HG03159 (cell line): ENCODE measurements around the gene DYNLT1.
A peak's percentile ranks its signal among the peaks of the same experiment; 100 is the strongest.
"Not testable (repeated sequence)": the region's sequence is repeated elsewhere in the genome, so short reads cannot be mapped to it uniquely, and the experiment has no call there.

Experiments used
- ATAC-seq: cut with Tn5 transposase; IDR thresholded peaks from one replicate; pipeline ENCODE4 v1.9.1; 2021; ENCODE audit warnings: mild to moderate bottlenecking, moderate library complexity; ENCODE audit not compliant: unreplicated experiment

DYNLT1 gene

DNA sequence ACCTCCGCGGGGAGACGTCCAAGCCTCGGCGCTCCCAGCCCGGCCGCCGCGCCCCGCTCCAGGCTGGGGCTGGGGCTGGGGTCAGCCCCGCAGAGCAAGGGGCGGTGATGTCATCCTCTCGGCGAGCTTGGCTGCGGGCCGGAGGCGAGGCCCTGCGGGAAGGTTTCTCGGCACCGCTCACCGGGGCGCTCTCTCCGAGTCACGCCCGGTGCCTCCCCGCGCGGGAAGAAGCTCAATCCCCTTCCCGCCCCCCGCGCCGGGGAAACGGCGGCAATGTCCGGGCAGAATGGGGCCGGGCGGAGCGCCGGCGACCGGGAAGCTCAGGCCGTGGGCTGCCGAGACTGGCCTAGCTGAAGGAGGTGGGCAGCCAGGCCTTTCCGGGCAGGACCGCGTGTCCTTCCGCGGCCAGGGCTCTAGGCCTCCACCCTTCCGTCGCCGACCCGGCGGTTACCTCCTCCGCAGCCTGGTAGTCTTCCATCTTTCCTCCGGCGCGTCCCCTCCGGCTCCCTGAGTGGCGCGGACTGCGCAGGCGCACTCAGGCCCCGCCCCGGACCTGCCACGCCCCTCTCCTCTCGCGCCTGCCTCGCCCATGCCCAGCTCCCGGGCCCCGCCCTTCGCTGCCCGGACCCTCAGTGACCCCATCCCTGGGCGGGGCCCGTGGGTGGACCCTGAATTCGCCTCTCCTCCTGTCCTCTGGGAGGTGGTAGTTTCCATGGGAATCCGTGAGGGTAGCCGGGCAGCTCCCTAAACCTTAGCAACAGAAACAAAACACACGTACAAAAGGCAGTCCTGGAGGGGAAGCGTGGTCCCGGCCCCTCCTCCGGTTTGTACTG lies at the start of gene DYNLT1:
Gene DYNLT1, minus strand, starts transcription at position 513 of the 833 bp plus-strand sequence. Its CDS starts 35 bp downstream, at position 478.
- peak; percentile 60 for ATAC-seq

GRCh38 chr6:158688860-158689259 lies 44.3 kb upstream of the DYNLT1 start:
- no peak for ATAC-seq

DNA sequence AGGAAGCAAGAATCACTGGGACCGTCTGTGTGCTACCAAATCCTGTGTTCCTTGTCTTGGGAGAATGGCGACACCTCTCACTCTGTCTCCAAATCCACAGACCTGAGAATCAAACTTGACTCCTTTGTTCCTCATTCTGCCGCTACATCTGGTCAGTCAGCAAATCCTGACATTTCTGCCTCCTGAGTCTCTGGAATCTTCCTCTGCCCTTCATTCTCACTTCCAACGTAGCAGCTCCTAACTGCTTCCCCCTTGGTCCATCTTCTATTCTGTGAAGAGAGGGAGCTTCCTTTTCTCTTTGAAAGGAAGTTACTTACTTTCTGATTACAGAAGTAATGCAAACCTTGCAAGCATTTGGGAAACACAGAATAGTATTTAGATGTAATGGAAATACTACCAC lies 43.0 kb upstream of the DYNLT1 start:
- no peak for ATAC-seq

- ATAC-seq, result peak; percentile 86
These were observed 42.3 kb upstream of the DYNLT1 start for GRCh38 chr6:158686791-158687381.

DNA sequence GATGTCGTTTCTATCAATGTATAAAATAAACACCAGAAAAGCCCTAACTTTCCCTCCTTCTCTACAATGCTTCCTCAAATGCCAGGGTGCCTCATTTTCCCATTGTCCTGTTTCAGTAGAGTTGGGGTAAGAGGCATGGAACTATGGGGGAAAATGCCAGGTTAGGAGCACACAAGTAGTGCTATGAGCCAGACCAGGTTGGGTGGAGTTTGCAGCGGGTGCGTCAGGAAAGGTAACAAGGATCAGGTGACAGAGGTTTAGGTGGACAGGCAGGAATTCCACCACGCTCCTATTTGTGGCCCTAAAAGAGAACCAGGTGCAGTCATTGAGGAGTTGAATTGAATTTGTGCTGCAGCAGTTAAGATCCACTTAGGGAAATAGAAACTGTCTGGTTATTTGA lies 41.8 kb upstream of the DYNLT1 start:
- ATAC-seq, result no peak

DNA sequence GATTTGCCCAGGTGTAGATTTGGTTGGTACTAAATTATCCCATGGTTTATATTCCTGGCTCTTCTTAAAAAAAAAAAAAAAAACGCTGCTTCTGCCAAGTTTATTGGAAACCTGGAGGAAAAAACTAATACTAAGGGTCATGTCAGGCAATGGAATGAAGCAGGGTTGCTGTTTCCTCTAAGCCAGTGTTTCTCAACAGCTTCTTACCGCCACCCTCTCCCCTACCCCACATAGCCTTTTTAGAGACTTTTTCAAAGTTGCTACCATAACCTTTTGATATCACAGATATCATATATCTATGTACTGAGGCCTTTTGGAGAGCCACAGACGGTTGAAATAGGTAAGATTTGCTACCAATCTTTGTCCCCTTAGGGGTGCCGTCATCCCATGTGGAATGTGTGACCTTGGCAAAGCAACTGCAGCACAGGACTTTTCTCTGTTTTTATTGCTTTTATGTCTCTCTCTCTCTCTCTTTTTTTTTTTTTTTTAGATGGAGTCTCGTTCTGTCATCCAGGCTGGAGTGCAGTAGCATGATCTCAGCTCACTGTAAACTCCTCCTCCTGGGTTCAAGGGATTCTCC lies 40.3 kb upstream of the DYNLT1 start:
- no peak for ATAC-seq

DNA sequence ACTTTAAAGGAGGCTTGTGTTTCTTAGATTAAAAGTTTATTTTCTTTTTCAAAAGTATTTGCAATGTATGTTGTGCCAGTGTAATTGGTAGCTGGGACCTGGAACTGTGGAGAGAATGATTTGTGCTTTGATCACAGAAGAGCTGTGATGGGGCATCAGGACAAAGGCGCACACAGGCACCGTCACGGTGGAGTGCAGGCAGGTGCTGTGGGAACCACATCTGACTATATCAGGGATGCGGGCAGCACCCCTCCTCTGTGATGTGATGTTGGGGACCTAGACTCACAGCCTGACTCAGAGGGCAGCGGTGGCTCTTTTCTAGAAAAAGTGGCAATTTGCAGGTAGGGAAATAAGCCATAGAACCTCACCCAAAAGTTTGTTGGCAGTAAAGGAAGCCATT lies 39.8 kb upstream of the DYNLT1 start:
- ATAC-seq, result no peak

DNA sequence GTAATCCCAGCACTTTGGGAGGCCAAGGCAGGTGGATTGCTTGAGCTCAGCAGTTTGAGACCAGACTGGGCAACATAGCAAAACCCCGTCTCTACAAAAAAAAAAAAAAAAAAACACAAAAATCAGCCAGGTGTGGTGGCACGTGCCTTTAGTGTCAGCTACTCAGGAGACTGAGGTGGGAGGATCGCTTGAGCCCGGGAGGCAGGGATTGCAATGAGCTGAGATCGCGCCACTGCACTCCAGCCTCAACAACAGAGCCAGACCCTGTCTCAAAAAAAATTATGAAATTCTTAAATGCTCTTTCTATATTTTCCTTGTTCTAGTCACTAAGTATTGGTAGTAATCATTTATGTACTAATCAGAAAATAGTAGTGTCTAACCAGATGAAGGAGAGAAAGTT lies 35.9 kb upstream of the DYNLT1 start:
- ATAC-seq, result no peak

DNA sequence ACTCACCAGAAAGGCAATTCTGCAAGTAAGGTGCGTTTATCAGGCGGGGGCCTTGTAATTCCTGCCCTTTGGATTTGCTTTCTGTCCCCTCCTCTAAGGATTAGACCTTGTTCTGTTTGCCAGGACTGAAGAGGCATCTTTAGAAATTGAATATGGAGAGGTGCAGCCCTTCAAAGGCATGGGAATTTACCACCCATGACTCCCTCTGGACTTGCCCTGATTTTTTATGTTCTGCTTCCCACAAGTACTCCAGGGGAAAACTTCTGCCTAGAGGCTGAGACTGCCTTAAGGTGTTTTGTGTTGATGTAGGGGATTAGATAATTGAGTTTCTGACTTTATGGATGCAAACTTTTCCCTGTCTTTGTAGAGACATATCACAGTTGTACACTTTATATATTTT lies 35.5 kb upstream of the DYNLT1 start:
- no peak for ATAC-seq

GRCh38 chr6:158677906-158678578 lies 33.5 kb upstream of the DYNLT1 start:
- no peak for ATAC-seq

- not testable (repeated sequence) for ATAC-seq
These were observed 32.6 kb upstream of the DYNLT1 start for GRCh38 chr6:158677094-158677493.

GRCh38 chr6:158674342-158675131 lies 30.0 kb upstream of the DYNLT1 start:
- no peak for ATAC-seq

DNA sequence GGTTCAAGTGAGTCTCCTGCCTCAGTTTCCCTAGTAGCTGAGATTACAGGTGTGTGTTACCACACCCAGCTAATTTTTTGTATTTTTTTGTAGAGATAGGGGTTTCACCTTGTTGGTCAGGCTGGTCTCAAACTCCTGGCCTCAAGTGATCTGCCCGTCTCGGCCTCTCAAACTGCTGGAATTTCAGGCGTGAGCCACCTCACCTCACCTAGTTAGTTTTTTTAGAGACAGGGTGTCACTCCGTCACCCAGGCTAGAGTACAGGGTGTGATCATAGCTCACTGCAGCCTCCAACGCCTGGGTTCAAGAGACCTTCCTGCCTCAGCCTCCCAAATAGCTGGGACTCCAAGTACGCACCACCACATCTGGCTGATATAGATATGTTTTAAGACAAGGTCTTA lies 28.2 kb upstream of the DYNLT1 start:
- ATAC-seq, result no peak

DNA sequence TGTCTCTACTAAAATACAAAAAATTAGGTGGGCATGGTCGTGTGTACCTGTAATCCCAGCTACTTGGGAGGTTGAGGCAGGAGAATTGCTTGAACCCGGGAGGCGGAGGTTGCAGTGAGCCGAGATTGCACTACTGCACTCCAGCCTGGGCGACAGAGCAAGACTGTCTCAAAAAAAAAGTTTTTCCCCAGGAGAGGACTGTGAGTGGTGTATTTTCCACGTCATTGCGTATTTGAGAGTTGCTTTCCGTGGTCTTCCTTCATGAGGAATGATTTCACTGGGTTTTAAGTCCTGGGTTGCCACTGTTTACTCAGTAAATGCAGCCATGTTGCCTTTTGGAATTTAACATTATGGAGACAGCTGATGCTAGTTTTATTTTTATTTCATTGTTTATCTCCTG lies 27.6 kb upstream of the DYNLT1 start:
- not testable (repeated sequence) for ATAC-seq

DNA sequence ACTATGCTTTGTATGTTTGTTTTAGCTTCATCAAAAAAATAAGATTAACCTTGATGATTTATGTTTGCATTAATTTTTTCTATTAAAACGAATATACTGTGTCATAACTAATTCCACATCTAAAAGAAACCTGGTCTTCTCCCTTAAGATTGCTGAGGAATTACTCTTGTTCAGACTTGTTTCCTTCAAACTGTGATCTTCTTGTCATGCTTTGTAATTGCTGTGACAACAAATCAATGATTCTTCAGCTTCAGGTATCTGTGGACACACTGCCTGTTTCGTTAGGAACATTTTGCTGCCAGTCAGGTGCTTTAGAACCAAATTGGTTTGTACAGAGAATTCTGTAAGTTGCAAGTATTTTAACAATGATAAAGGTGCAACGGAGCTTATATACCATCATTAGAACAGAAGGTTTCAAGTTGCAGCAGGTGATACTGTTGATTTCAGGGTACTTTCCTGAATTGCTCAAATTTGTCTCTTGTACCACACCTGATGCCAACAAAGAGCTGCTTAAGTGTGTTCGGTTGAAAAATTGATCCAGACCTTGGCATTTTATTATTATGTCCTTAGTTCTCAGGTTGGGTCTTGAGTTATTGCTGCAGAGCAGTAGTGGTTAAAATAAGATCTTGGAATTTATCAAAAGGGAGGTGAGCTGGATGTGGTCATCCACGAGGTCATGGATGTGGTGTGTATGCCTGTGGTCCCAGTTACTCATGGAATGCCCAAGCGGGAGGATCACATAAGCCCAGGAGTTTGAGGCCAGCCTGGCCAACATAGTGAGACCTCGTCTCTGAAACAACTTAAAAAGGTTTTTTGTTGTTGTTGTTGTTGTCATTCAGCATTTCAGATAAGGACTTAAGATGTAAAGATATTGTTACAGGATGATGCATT lies 24.8 kb upstream of the DYNLT1 start:
- no peak for ATAC-seq

DNA sequence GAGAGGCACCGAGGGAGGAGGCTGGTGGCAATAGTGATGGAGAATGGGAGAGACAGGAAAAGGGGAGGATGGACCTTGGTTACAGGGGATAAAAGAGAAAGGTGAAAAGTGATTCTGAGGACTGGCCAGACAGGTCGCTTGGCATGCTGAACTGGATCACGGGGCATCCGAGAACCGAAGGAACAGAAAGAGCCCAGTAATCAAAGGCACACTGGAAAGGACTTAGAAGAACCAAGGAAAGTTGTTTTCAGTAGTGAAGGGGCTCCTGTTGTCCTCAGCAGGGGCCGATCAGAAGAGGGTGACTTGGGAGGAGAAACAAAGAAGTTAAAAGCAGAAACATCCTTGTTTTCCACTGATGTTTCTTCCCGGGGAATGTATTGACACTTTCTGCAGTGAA lies 24.2 kb upstream of the DYNLT1 start:
- no peak for ATAC-seq

DNA sequence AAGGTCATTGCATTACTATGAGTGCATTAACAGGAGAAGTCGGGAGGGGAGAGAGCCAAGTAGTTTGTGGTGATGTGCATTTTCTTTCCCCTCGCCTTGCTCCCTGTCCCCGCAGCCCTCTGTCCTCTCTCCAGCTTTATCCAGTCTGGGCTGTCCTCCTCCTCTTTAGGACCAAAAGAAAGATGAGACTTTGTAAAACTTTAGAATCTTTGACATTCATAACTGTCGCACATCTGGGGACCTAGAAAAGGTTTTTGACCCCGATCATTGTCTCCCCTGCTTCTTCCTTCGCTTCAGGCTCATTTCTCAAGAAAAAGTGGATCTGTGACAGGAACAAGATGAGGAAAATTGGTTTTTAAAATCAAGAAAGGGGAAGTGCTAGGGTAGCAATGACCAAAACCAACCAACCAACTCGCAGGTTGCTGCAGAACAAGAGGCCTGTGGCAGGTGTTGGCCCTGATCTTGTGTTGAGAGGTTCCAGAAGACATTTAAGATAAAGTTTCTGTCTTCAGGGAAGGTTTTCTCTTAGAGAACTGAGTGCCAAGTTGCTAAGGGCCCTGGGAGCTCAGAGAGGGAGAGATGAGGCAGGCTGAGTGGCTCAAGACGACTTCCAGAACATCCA lies 22.9 kb upstream of the DYNLT1 start:
- no peak for ATAC-seq

DNA sequence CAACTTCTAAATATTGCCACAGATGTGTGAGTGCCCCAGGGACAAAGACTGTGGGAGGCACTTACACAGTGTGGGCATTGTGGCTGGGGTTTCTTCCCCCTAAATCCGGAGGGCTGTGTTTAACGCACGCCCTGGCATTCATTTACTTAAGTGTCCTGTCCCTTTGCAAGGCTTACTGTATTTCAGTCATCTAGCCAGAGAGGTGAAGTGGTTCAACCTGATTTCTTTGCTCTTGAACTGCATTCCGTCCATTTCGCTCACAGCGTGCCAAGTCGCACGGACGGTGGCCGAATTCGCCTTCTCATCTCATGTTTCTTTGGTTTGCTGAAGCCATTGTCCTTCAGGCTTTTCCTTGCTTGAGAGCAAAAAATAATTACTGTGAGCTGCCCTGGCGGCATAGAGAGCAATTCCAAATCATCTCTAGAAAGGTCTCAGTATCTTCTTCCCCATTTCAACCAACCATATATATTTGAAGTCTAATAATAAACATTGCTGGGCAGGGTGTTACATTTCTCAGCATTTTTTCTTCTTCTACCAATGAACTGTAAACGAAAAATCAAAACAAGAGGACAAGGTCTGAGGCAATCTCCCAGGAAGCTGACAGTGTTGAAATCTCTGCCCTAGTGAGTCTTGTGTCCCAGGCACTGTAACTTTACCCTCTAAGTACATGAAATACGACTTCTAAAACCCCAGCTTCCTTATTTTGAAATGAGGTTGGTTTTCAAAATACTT lies 22.3 kb upstream of the DYNLT1 start:
- ATAC-seq, result no peak

GRCh38 chr6:158665332-158665731 lies 20.8 kb upstream of the DYNLT1 start:
- ATAC-seq, result no peak
